ENCODE results near the gene ARL11.

Gene ARL11

DNA sequence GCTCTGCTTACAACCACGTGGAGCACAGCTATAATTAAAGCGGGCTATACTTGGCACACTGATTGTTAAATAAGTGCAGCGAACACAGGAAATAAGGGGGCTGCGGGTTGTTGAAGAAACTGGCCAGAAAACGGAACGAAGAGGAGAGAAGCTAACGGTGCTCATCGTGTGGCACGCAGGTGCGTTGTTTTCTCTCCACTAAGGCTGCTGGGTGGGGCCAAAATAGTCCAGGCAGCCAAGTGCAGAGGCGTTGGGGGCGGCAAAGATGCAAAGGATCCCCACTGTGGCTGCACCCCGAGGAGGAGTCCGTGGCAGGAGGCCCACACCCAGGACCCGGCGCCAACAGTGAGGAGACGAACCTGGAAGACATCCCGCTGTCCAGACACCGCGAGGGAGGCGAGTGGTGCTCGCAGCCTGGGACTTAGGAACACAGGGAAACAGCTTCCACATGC lies 8.1 kb upstream of the ARL11 start:
- TF ChIP-seq, protein P1, sequence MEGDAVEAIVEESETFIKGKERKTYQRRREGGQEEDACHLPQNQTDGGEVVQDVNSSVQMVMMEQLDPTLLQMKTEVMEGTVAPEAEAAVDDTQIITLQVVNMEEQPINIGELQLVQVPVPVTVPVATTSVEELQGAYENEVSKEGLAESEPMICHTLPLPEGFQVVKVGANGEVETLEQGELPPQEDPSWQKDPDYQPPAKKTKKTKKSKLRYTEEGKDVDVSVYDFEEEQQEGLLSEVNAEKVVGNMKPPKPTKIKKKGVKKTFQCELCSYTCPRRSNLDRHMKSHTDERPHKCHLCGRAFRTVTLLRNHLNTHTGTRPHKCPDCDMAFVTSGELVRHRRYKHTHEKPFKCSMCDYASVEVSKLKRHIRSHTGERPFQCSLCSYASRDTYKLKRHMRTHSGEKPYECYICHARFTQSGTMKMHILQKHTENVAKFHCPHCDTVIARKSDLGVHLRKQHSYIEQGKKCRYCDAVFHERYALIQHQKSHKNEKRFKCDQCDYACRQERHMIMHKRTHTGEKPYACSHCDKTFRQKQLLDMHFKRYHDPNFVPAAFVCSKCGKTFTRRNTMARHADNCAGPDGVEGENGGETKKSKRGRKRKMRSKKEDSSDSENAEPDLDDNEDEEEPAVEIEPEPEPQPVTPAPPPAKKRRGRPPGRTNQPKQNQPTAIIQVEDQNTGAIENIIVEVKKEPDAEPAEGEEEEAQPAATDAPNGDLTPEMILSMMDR (IDR thresholded peaks at IDR 0.05; ENCODE audit: extremely low read depth, missing control alignments): no peak
- DNase-seq (ENCODE audit: low spot score): no peak

GRCh38 chr13:49622174-49622946 lies 5.9 kb upstream of the ARL11 start:
- TF ChIP-seq, protein P1 (IDR thresholded peaks at IDR 0.05; ENCODE audit: extremely low read depth, missing control alignments): no peak
- DNase-seq (ENCODE audit: low spot score): no peak

GRCh38 chr13:49624229-49624628 lies 4.1 kb upstream of the ARL11 start:
- DNase-seq (ENCODE audit: low spot score): no peak
- TF ChIP-seq, protein P1 (IDR thresholded peaks at IDR 0.05; ENCODE audit: extremely low read depth, missing control alignments): no peak

DNA sequence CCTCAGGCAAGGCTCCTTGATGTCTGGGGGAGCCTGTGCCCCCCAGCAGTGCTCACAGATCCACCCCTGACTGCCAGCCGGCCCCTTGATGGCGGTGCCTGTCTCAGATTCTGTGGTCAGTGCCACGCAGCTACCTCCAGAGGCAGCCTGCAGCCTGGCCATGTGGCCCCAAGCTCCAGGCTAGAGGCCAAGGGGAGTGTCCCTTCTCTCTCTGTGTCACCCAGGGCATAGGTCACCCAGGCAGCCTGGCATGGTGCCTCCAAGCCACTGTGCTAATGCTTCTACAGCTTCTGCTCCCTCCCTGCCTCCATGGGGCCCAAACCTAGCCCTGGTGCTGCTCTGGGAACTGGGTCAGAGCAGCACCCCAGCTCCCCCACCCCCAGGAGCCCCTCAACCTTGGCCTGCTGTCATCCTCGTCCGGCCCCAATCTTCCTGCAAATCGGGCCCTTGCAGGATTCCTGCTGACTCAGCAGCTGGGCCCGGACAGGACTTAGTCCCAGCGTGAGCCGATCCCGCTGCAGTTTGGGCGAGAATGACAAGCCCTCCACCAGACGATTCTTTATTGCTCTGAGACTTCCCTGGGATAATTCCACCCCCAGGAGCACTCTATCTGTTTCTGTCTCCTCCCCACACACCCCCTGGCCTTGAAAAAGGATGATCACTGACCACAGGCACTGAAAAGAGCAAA lies 2.8 kb upstream of the ARL11 start:
- TF ChIP-seq, protein P1 (IDR thresholded peaks at IDR 0.05; ENCODE audit: extremely low read depth, missing control alignments): no peak
- no peak for DNase-seq (ENCODE audit: low spot score)

- no peak for DNase-seq (ENCODE audit: low spot score)
- TF ChIP-seq, protein P1 (IDR thresholded peaks at IDR 0.05; ENCODE audit: extremely low read depth, missing control alignments): no peak
Measured at GRCh38 chr13:49629196-49629938, 1.1 kb downstream of the ARL11 start.

DNA sequence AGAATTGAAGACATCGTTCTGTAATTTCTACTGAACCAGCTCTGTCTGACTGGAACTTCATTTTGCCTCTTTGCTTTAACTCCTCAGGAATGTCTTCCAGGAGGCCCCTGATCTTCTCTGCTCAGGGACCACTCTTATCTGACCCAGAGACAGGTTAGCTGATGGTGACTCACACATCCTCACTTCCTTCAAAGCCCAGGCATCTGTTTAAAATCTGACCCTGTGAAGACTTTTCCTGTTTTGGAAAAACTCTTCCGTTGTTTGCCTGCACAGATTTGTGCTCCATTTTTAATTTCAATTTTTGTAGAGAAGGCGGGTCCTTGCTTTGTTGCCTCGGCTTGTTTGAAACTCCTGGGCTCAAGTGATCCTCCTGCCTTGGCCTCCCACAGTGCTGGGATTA lies 1.6 kb downstream of the ARL11 start:
- DNase-seq (ENCODE audit: low spot score): no peak
- TF ChIP-seq, protein P1 (IDR thresholded peaks at IDR 0.05; ENCODE audit: extremely low read depth, missing control alignments): no peak

DNA sequence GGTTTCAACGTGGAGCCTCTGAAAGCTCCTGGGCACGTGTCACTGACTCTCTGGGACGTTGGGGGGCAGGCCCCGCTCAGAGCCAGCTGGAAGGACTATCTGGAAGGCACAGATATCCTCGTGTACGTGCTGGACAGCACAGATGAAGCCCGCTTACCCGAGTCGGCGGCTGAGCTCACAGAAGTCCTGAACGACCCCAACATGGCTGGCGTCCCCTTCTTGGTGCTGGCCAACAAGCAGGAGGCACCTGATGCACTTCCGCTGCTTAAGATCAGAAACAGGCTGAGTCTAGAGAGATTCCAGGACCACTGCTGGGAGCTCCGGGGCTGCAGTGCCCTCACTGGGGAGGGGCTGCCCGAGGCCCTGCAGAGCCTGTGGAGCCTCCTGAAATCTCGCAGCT lies 2.3 kb downstream of the ARL11 start:
- TF ChIP-seq, protein P1 (IDR thresholded peaks at IDR 0.05; ENCODE audit: extremely low read depth, missing control alignments): no peak
- DNase-seq (ENCODE audit: low spot score): no peak

All from GM20000 (cell line).